SK-N-MC (cell line): Measurements from ENCODE around the gene HECTD4.

Experiments
- EZH2 ChIP-seq: fragments of 200-600 bp; sonication (generic); IDR thresholded peaks from one replicate; pipeline ENCODE4 v1.6.1; 2017; ENCODE audit warnings: antibody characterized with exemption
- POLR2AphosphoS5 ChIP-seq: IDR thresholded peaks from 2 replicates; pipeline ENCODE4 v1.6.1; 2012; ENCODE audit warnings: mild to moderate bottlenecking, low read depth, low read length, borderline replicate concordance

DNA sequence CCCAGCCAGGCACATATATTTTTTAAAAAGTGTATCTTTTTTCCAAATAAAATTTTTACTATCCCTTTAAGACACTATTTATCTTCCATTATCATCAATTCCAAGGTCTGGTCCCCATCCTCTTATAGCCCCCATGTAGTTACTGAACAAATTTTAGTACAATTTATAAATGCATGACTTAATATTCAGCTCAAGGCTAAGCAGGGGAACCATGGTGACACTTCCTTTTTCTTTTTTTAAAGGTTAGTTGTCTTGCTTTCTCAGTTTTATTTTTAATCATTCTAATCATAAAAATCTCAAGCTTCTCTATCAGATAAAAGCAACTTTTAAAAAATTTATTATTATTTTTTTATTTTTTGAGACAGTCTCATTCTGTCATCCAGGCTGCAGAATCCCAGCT, 164.6 kb downstream of the HECTD4 start:
- TF ChIP-seq POLR2AphosphoS5 (no peak), EZH2 (no peak)
